ENCODE measurements around the gene MSH5. TPM values are rescaled to one million over a fixed set of nuclear protein-coding genes. Genes with fewer than 3 reads are reported as not detected.
A peak's percentile ranks its signal among the peaks of the same experiment; 100 is the strongest.

The MSH5 gene
- polyA plus RNA-seq, 3 donors, result 0.58 to 31.2 (median 1.9) TPM

GRCh38 chr6:31725502-31726350, 14.1 kb upstream of the MSH5 start:
- Mint-ChIP-seq H3K36me3 (peaks cover 33 to 36% of the 10 kb centered on the region in 2 donors), H3K4me3 (peak overlapping the region; percentile 11 to 35), H3K9me3 (peaks cover 0 to 4% (median 0%) of the 10 kb centered on the region in 7 donors), H3K27me3 (ENCODE audit: low read depth in 3 of 3) (peaks cover 5 to 18% (median 13%) of the 10 kb centered on the region in 3 donors), H3K27ac (peak overlapping the region; percentile 76 to 99 (median 98)), H3K4me1 (peaks cover 55% of the 10 kb centered on the region)
- Histone ChIP-seq H3K27me3 (ENCODE audit: control insufficient read depth in 2 of 2, insufficient read depth in 2 of 2, low read length in 2 of 2) (no peaks in the 10 kb centered on the region), H3K4me3 (replicated peaks in 1 of 3; ENCODE audit: low read depth in 2 of 3, low read length in 3 of 3) (peak overlapping the region in 1 of 3 experiments; percentile 87), H3K4me1 (ENCODE audit: control insufficient read depth in 1 of 2, insufficient read depth in 2 of 2, low read length in 2 of 2) (peaks cover 48 to 53% of the 10 kb centered on the region in 2 donors), H3K36me3 (replicated peaks in 1 of 2; ENCODE audit: control insufficient read depth in 1 of 2, insufficient read depth in 2 of 2, low read length in 2 of 2) (peaks cover 4 to 6% of the 10 kb centered on the region in 2 donors), H3K9me3 (replicated peaks in 1 of 2; ENCODE audit: control insufficient read depth in 1 of 2, insufficient read depth in 1 of 2, low read length in 2 of 2) (no peaks in the 10 kb centered on the region), H4K20me1 (ENCODE audit: insufficient read depth, low read length) (peaks cover 7% of the 10 kb centered on the region), H3K4me2 (replicated peaks; ENCODE audit: extremely low read depth, low read length, poor library complexity, severe bottlenecking) (peak overlapping the region; percentile 17), H3K79me2 (ENCODE audit: insufficient read depth, low read length) (peaks cover 24% of the 10 kb centered on the region), H3K27ac (ENCODE audit: low read depth in 1 of 2, low read length in 2 of 2) (peak overlapping the region in 1 of 2 donors; percentile 96), H3K9ac (ENCODE audit: insufficient read depth, low read length, poor library complexity, severe bottlenecking) (peak overlapping the region; percentile 5), H2AFZ (ENCODE audit: insufficient read depth, low read depth, low read length, poor library complexity, severe bottlenecking) (no peak overlapping the region)
- peak; percentile 28 to 48 (median 36) for DNase-seq
- TF ChIP-seq CTCF (IDR thresholded peaks at IDR 0.05), result no peak
- 63% methylated on average over 9 of the region's 12 CpGs for WGBS (ENCODE audit: insufficient coverage)
- intact Hi-C loops (cut with micrococcal nuclease), result loop anchor here (2.0 to 10.0 kb wide), 4 partner anchors 23 to 109 kb away; partner anchors contain the start of genes ABHD16A (in 1 of the 2) and LY6G5C (in 1 of the 2)

GRCh38 chr6:31727034-31727716, 12.6 kb upstream of the MSH5 start:
- Mint-ChIP-seq H3K36me3 (peaks cover 48 to 49% of the 10 kb centered on the region in 2 donors), H3K4me1 (peaks cover 66% of the 10 kb centered on the region), H3K27ac (peak overlapping the region; percentile 96 to 99 (median 98)), H3K27me3 (ENCODE audit: low read depth in 3 of 3) (peaks cover 4 to 11% (median 10%) of the 10 kb centered on the region in 3 donors), H3K4me3 (peak overlapping the region; percentile 68 to 70), H3K9me3 (peaks cover 0 to 4% (median 0%) of the 10 kb centered on the region in 7 donors)
- 62% methylated on average over 4 of the region's 7 CpGs for WGBS (ENCODE audit: insufficient coverage)
- H3K4me3 ChIP-seq (replicated peaks in 1 of 3; ENCODE audit: low read depth in 2 of 3, low read length in 3 of 3), result peak overlapping the region in 1 of 3 experiments; percentile 87
- peaks cover 21% of the 10 kb centered on the region for H4K20me1 ChIP-seq (ENCODE audit: insufficient read depth, low read length)
- peaks cover 36% of the 10 kb centered on the region for H3K79me2 ChIP-seq (ENCODE audit: insufficient read depth, low read length)
- no peak for TF ChIP-seq CTCF (IDR thresholded peaks at IDR 0.05)
- no peaks in the 10 kb centered on the region for H3K9me3 ChIP-seq (replicated peaks in 1 of 2; ENCODE audit: control insufficient read depth in 1 of 2, insufficient read depth in 1 of 2, low read length in 2 of 2)
- peak; percentile 87 to 94 (median 93) for DNase-seq
- H3K27me3 ChIP-seq (ENCODE audit: control insufficient read depth in 2 of 2, insufficient read depth in 2 of 2, low read length in 2 of 2), result no peaks in the 10 kb centered on the region
- peak overlapping the region; percentile 92 for H3K4me2 ChIP-seq (replicated peaks; ENCODE audit: extremely low read depth, low read length, poor library complexity, severe bottlenecking)
- H3K27ac ChIP-seq (ENCODE audit: low read depth in 1 of 2, low read length in 2 of 2), result peak overlapping the region; percentile 94 to 96
- peak overlapping the region; percentile 60 for H2AFZ ChIP-seq (ENCODE audit: insufficient read depth, low read depth, low read length, poor library complexity, severe bottlenecking)
- peaks cover 18% of the 10 kb centered on the region in 2 donors for H3K36me3 ChIP-seq (replicated peaks in 1 of 2; ENCODE audit: control insufficient read depth in 1 of 2, insufficient read depth in 2 of 2, low read length in 2 of 2)
- intact Hi-C loops (cut with micrococcal nuclease), result loop anchor here (2.0 to 10.0 kb wide), 4 partner anchors 24 to 108 kb away; partner anchors contain the start of genes ABHD16A (in 1 of the 2) and LY6G5C (in 1 of the 2)
- peak overlapping the region; percentile 71 for H3K9ac ChIP-seq (ENCODE audit: insufficient read depth, low read length, poor library complexity, severe bottlenecking)
- H3K4me1 ChIP-seq (ENCODE audit: control insufficient read depth in 1 of 2, insufficient read depth in 2 of 2, low read length in 2 of 2), result peaks cover 55 to 68% of the 10 kb centered on the region in 2 donors
